ENCODE results near the gene PPIH.
"Not testable (repeated sequence)": the region's sequence is repeated elsewhere in the genome, so short reads cannot be mapped to it uniquely, and the experiment has no call there.

The PPIH gene

DNA sequence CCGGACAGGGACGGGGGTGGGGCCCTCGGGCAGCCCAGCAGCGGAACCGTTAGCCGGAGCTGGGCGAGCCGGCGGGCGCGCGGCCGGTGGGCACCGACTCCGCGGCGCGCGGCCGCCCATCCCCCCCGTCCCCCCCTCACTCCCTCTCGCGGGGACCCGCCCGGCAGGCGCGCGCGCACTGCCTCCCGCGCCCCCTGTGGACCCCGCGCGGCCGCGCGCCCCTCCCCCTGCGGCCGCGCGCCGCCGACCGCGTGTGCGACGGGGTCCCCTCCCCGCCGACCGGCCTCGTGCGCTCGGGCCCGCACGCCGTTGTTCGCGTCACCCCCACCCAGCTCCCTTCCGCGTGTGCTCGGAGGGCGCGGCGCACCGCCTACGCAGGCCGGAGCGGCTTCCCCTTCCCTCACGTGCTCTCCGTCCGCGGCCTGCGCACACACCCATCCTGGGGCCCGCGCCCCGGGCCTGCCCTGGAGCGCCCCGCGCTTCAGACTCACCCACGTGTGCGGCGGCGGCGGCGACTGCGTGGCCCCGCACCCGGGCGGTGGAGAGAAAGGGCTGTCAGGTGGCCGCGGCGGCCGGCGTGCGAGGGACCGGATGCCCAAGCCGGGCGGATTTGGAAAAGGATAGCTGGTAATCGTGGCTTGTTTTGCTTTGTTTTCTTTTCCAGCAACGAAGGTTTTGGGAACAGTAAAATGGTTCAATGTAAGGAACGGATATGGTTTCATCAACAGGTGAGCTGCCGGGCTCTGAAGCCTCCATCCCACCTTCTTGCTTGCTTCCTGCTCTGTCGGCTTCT lies 24.7 kb downstream of the PPIH start:
- peak in 1 of 2 experiments; percentile 23 for DNase-seq

DNA sequence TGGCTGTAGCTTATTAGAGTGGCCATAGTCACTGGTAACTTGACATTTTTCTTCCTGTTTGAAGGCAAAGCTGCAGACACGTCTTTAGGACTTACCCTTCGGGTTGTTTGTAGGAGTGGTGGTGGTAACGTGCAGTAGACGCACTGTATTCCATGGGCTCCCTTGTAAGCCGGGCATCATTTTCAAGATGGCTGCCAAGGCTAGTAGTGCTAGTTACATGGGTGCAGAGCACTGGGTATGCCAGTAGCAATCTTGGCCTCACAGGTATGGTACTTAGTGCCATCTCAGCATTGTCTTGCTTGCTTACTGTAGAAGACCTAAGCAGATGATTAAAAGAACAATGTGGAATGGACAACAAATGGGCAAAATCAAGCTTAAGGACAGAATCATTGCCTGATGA lies 25.9 kb downstream of the PPIH start:
- DNase-seq, result no peak

- no peak for DNase-seq
Observed at GRCh38 chr1:42686418-42686817, 28.2 kb downstream of the PPIH start.

DNA sequence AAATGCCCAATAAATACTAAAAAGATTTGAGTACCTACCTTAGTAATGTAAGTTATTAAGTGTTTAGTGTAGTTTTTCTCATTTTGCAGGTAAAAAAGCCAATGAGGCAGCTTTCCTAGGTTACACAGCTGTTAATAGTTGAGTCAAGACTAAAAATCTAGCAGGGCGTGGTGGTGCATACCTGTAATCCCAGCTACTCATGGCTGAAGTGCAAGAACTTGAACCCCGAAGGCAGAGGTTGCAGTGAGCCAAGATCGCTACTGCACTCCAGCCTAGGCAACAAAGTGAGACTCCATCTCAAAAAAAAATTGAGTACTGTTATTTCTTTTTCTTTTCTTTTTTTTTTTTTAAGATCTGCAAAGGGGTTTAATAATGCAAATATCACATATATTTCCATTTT lies 31.7 kb downstream of the PPIH start:
- no peak for DNase-seq

- no peak for DNase-seq
Observed at GRCh38 chr1:42690477-42691156, 32.4 kb downstream of the PPIH start.

- no peak for DNase-seq
Observed at GRCh38 chr1:42691157-42691498, 32.9 kb downstream of the PPIH start.

- no peak for DNase-seq
Observed at GRCh38 chr1:42692461-42692860, 34.2 kb downstream of the PPIH start.

GRCh38 chr1:42692911-42693310 lies 34.7 kb downstream of the PPIH start:
- DNase-seq, result no peak

DNA sequence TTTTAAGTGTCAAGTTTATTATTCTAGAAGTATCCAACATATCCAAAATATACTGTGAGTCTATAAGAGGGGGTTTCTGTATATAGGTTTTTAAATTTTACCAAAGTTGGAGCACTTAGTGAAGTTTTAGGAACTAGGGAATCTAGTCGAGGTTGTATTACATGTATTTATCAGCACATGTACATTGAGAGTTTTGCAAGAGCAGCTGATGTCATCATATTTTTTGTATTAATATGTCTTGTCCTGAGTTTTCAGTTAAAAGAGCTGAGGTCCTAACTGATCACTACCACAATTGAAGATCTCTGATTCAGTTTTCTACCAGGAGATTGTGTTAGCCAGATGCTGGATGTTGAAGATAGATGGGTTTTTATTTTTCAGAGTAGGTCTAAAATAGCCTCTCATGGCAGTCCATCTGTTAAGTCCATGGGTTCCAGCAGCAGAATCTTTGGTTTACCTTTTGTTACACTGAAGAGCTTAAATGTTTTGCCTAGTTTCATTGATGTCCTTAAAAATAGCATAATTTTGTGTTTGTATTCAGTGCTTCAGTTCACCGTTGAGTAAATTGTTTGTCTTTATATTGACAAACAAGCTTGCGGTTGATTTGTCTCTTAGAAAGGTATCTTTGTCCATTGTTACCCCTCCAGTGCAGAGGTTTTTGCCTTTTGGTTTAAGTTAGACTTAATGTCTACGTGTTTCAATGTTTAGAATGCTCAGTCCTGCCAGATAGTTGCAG lies 40.0 kb downstream of the PPIH start:
- DNase-seq, result no peak

DNA sequence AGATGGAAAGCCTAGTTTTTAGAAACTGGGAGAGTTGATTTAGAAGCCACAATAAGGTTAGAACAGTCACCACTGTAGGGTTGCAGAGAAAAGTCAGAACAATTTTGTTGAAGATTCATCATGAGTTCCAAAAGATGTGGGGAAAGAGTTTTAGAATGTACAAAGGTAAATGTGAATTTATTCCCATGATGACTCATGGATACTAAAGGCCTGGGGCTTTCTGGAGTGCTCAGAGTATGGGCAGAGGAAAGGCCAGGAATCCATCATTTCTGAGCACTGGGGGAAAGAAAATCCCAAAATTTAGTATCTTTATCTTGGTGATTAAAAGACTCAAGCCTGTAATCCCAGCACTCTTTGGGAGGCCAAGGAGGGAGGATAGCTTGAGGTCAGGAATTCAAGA lies 41.8 kb downstream of the PPIH start:
- no peak for DNase-seq

GRCh38 chr1:42703888-42704464 lies 45.8 kb downstream of the PPIH start:
- no peak for DNase-seq

DNA sequence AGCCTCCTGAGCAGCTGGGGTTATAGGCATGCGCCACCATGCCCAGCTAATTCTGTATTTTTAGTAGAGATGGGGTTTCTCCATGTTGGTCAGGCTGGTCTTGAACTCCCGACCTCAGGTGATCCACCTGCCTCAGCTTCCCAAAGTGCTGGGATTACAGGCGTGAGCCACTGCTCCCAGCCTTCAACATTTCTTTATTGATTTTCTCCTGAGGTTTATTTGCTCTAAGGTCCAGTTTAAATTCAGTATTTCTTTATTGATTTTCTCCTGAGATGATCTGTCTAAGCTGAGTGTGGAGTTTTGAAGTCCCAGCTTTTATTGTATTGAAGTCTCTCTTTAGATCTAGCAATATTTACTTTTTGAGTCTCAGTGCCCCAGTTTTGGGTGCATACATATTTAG lies 54.6 kb downstream of the PPIH start:
- DNase-seq, result not testable (repeated sequence)

DNA sequence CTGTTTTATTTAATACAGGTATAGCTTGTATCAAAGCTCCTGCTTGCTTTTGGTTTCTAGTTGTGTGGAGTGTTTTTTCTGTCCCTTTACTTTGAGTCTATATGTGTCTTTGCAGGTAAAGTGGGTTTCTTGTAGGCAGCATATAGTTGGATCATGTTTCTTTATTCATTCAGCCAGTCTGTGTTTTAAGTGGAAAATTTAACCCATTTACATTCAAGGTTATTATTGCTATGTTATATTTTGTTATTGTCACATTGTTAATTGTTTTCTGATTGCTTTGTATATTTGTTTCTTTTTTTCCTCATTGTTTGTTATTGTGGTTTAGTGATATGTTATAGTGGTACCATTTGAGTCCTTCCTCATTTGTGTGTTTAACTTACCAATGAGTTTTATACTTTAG lies 55.1 kb downstream of the PPIH start:
- DNase-seq, result no peak

GRCh38 chr1:42714441-42714840 lies 56.2 kb downstream of the PPIH start:
- not testable (repeated sequence) for DNase-seq

DNA sequence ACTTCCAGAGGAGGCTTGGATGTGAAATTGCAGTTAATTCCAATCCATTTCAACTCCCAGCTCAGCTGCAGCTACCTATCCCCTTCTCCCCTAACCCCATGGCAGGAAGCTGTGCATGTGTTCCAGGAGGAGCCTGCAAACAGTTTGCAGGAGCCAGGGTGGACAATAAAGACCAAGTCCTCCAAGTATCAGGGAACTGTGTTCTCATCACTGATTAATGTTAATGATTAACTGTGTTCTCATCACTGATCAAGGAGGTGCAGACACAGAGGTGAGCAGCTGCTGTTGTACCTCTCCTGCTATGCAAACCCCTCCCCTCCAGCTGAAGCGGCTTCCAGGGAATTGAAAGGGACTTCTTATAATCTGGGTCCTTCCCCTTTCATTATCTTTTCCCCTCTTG lies 62.6 kb downstream of the PPIH start:
- DNase-seq, result no peak

DNA sequence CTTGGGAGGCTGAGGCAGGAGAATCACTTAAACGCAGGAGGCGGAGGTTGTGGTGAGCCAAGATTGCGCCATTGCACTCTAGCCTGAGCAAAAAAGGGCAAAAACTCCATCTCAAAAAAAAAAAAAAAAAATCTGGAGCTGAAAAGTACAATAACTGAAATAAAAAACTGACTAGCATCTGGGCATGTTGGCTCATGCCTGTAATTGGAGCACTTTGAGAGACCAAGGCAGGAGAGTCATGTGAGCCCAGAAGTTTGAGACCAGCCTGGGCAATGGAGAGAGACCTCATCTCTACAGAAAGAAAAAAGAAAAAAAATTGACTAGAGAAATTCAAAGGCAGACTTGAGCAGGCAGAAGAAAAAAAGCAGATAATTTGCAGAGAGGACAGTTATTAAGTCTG lies 63.7 kb downstream of the PPIH start:
- no peak for DNase-seq

GRCh38 chr1:42722403-42722802 lies 64.2 kb downstream of the PPIH start:
- DNase-seq, result not testable (repeated sequence)

GRCh38 chr1:42723511-42723910 lies 65.3 kb downstream of the PPIH start:
- DNase-seq, result no peak

- not testable (repeated sequence) for DNase-seq
Observed at GRCh38 chr1:42725820-42726219, 67.6 kb downstream of the PPIH start.
